GM08714 (cell line): ENCODE results near the gene MYO1C.
A peak's percentile ranks its signal among the peaks of the same experiment; 100 is the strongest.
"Not testable (repeated sequence)": the region's sequence is repeated elsewhere in the genome, so short reads cannot be mapped to it uniquely, and the experiment has no call there.

Experiments
- H3K4me3 ChIP-seq: fragments of 200-500 bp; sonication (Bioruptor generic); 2 replicates; pipeline ENCODE4 v1.5.1; 2014; ENCODE audit warnings: mild to moderate bottlenecking, low read length, inconsistent platforms
- ZNF274 ChIP-seq: IDR thresholded peaks from 2 replicates; pipeline ENCODE4 v1.6.1; 2012; ENCODE audit warnings: mild to moderate bottlenecking, low read depth, low read length

Gene MYO1C, protein sequence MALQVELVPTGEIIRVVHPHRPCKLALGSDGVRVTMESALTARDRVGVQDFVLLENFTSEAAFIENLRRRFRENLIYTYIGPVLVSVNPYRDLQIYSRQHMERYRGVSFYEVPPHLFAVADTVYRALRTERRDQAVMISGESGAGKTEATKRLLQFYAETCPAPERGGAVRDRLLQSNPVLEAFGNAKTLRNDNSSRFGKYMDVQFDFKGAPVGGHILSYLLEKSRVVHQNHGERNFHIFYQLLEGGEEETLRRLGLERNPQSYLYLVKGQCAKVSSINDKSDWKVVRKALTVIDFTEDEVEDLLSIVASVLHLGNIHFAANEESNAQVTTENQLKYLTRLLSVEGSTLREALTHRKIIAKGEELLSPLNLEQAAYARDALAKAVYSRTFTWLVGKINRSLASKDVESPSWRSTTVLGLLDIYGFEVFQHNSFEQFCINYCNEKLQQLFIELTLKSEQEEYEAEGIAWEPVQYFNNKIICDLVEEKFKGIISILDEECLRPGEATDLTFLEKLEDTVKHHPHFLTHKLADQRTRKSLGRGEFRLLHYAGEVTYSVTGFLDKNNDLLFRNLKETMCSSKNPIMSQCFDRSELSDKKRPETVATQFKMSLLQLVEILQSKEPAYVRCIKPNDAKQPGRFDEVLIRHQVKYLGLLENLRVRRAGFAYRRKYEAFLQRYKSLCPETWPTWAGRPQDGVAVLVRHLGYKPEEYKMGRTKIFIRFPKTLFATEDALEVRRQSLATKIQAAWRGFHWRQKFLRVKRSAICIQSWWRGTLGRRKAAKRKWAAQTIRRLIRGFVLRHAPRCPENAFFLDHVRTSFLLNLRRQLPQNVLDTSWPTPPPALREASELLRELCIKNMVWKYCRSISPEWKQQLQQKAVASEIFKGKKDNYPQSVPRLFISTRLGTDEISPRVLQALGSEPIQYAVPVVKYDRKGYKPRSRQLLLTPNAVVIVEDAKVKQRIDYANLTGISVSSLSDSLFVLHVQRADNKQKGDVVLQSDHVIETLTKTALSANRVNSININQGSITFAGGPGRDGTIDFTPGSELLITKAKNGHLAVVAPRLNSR

DNA sequence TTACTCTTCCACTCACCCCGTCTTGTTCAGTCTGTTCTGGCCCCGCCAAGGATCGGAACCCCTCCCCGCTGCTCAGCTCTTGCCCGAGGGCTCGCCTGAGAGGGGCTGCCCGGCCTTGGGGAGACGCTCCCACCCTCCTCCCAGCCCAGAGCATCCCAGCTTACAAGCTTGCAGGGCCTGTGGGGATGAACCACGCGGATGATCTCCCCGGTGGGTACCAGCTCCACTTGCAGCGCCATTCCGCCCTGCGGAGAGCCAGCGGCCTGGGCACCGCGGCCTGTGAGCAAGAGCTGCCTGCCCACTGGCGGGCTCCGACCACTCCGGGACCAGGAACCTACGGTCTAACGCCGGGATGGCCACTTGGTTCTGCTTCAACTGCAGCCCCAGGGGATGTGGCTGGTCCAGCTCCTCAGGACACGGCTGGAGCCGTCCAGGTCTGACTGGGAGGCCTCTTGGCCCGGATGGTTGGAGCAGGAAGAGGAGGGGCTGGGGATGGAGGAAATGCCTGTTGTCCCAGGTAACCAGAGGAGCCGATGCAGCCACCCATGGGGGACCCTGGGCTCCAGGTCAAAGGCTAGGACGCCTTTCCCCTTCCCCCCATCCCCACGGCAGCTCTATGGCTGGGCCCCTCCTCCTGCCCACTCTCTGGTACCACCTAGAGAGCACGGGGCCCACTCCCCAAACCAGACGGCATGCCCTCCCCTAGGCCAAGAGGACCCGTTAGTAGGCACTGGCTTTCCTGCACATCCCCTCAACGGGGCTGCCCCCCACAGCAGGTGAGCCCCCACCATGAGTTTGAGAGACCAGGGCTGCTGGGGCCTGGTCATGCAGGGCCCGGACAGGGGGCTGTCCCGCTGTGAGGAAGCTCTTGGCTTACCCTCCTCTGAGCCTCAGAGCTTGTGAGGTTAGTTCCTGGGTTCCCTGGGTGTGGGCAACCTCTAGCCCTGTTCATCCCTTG lies at the start of gene MYO1C:
MYO1C (minus strand) TSS at position 438 of the 958 bp plus-strand sequence; CDS start at position 239, 199 bp downstream.
- peak within 1 kb of the TSS; percentile 56; the same call in 1 of the 2 replicates for H3K4me3 ChIP-seq
- TF ChIP-seq ZNF274: no peak

DNA sequence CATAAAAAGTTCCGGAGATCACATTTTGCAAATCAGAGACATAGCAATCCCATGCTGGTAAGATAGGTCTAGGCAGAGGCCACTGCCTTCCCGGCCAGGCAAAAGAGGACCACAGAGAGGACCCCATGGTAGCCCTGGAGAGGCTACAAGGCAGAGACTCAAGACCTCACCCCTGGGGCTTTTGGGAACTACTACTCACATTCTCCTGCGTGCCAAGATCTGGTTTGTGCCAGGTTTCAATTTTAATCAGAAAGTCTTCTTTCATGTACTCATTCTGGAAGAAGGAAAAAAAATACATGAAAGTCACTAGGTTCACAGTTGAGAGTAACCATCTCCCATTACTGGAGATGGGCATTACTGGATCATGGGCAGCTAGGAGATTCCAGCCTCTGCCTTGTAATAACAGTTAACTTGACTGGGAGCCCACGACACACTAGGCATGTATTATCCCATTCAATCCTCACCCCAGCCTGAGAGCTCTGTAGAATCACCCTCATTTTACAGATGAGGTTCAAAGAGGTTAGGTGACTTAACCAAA lies 49.0 kb upstream of the MYO1C start:
- no peak for TF ChIP-seq ZNF274
- H3K4me3 ChIP-seq: no peak overlapping the region

DNA sequence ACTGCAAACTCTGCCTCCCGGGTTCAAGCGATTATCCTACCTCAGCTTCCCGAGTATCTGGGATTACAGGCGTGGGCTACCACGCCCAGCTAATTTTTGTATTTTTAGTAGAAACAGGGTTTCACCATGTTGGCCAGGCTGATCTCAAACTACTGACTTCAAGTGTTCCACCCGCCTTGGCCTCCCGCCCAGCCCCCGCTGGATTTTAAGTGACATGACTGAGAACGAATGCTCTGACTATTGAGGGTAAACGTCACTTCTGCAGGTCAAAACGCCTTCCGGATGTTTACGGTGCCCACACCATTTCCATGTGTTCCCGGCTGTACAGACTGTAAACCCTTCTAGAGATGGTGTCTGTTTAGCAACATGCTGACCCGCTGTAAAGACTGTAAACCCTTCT lies 47.3 kb upstream of the MYO1C start:
- no peak for TF ChIP-seq ZNF274
- H3K4me3 ChIP-seq: no peak overlapping the region

DNA sequence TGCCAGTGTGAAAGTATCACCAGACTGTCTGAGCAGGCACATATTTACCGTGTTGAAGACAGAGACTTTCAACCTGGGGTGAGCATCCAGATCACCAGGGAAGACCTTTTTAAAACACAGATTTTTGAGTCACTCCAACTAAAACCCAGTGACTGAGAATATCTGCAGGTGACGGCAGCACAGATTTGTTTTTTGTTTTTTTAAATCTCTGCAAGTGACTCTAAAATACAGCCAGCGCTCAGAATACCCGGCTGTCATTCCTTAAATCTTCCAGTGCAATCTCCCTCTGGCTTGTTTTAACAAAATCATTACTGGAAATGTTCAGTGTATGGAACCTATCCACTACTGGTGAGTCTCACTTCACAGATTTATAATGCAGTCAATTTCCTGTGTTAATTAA lies 43.3 kb upstream of the MYO1C start:
- H3K4me3 ChIP-seq: no peak overlapping the region
- no peak for TF ChIP-seq ZNF274

DNA sequence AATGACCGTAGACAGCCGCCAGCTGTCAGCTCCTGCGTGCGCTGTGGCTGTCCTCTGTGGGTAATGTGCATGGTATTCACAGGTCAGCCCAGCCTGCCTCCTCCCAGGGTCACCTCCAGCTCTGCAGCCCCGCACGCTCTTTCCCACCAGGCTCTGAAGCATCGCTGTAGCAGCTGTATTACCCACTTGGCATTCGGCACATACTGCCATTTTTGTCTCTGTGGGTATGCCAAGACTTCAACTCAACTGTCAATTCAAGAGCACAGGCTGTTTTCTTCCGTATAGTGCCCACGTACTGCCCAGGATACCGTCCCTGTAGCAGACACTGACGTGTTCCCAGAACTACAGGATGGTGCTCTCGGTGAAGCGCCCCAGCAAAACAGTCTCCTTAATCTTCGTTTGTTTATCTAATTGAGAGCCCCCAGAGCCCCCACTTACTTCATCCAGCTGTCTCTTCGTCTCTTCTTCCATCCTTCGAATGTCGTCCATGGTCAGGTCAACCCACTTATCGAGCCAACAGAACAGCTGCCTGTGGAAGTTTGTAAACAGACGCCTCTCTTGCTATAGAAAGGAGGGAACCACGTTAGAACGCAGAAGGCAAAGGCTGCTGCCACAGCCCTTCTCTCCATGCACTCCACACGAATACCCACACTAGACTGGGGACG lies 41.3 kb upstream of the MYO1C start:
- no peak overlapping the region for H3K4me3 ChIP-seq
- TF ChIP-seq ZNF274: no peak

DNA sequence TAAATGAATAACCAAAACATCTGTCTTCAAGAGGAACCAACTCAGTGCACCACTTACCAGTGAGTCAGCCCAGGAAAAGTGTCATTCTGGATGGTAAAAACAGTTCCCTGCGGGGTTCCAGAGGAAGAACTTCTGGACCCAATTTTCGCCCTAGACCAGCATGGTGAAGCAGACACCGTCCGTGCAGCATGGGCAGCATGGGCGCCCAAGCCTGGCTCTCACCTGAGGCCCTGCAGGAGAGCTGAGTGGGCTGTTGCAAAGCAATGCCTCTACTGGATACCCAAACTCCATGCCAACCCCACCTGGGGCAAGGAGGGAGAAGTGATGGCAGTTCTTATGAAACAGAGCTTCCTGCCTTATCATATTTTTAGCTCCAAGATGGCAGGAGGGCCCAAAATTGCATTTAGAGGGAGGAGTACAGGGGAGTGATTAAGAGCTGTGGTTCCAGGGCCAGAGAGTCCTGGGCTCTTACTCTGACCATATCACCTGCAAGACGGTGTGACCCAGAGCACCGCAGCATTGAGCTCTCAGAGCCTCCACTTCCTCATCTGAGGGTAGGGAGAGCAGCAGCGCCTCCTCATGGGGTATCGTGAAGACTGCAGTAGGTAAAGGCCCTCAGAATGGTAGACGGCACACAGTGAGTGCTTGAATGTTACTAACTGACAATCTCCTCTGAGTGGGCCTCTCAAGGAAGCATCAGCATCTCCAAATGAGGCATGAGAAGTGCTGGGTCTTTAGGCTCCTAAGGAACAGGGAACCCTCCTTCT lies 40.5 kb upstream of the MYO1C start:
- no peak for TF ChIP-seq ZNF274
- no peak overlapping the region for H3K4me3 ChIP-seq

DNA sequence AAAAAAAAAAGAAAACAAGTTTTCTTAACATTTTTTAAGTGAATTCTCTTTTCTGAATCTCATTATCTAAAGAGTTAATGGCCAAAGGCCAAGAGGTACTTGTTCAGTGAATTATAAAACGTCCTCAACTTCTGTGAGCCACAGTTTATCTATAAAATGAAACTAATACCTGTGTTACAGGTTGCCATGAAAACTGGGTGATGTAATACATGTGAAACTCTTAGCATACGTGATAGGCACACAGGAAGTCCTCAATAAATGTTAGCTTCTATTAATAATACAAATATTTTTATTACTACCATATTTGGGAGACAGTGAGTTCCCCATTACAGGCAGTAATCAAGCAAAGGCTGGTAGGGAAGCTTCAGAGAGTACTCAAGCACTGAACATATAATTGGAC lies 37.4 kb upstream of the MYO1C start:
- H3K4me3 ChIP-seq: no peak overlapping the region
- TF ChIP-seq ZNF274: no peak

DNA sequence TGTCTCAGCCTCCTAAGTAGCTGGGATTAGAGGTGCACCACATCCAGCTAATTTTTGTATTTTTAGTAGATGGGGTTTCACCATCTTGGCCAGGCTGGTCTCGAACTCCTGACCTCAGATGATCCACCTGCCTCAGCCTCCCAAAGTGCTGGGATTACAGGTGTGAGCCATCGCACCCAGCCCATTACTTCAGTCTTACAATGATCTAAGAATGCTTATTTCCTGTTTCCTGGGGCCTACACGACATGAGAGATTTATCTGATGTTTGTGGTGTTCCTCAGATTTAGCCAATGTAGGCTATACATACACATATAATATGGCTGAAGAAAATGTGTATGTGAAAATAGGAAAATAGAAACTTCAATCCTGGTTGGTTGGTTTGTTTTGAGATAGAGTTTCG lies 34.4 kb upstream of the MYO1C start:
- not testable (repeated sequence) for H3K4me3 ChIP-seq

DNA sequence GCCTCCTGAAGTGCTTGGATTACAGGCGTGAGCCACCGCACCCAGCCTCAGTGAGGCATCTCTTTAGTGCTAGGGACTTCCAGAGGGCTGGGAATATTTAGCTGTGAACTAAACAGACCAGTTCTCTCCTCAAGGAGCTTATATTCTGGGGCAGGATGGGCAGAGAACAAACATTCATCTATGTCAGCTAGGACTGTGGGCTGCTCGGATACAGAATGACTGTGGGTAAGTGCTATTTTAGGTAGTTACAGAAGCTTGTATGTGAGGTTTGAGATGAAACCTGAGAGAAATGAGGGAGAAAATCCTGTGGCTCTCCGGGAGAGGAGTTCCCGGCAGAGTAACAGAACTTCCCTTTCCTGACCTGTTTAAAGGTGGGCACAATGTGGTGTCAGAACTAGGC lies 30.1 kb upstream of the MYO1C start:
- no peak for TF ChIP-seq ZNF274
- H3K4me3 ChIP-seq: no peak overlapping the region

DNA sequence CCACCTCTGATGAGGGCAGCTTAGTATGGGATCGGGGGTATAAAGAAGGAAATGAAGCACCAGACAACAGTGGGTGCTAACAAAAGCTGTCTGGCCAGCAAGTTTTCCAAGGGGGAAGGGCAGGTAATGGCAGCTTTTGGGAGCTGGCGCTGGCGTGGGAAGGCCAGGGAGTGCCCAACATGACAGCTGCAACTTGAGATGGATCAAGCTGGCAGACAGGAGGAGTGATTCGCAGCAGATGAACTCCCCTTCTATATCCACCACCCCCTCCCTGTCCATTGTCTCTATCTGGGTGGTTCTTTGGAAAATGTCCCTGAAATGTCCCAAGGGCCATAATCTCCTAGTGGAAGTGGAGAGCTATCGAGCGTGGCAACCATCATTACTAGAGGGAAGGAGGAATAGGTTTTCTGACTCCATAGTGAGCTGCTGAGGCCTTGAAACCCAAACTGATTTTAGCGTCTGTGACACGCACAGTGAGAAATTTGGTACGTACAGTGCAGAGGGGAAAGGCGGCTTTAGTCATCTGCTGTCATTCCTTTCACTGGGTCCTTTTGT lies 28.7 kb upstream of the MYO1C start:
- TF ChIP-seq ZNF274: no peak
- no peak overlapping the region for H3K4me3 ChIP-seq

DNA sequence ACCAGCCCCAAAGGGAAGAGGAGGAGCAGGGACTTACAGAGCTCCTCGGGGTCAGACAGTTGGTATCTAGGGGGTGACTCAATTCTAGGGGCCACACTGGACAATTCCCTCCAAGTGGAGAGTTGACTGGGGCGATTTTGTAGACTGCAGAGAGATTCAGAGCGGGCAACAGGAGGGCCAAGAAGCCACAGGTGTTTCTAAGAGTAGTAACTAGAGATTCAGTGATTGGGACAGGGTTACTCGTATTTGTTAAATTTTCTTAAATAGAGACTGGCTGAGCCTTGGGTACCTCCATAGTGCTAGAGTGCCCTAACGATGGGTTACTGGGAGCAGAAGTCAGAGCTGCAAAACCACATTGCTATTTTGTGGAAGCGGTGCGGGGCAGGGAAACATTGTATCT lies 27.2 kb upstream of the MYO1C start:
- TF ChIP-seq ZNF274: no peak
- no peak overlapping the region for H3K4me3 ChIP-seq

DNA sequence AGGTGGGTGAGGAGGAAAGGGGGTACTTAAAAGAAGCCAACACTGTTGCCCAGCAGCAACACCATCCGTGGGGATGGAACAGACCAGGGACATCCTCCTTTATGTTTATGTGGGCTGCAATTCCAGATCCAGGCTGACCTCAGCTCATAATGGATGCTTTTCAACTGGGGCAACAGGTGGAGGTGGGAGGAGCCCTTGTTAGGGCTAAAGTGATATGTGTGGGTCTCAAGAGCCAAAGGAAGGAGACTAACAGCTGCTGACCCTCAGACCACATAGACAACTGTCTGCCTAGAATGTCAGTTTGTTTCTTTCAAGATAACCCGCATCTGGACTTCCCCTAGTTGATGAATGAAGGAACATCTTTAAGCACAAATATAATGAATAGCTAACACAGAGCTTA lies 25.9 kb upstream of the MYO1C start:
- H3K4me3 ChIP-seq: no peak overlapping the region
- no peak for TF ChIP-seq ZNF274
